ENCODE results near the gene ZNF555.

DNA sequence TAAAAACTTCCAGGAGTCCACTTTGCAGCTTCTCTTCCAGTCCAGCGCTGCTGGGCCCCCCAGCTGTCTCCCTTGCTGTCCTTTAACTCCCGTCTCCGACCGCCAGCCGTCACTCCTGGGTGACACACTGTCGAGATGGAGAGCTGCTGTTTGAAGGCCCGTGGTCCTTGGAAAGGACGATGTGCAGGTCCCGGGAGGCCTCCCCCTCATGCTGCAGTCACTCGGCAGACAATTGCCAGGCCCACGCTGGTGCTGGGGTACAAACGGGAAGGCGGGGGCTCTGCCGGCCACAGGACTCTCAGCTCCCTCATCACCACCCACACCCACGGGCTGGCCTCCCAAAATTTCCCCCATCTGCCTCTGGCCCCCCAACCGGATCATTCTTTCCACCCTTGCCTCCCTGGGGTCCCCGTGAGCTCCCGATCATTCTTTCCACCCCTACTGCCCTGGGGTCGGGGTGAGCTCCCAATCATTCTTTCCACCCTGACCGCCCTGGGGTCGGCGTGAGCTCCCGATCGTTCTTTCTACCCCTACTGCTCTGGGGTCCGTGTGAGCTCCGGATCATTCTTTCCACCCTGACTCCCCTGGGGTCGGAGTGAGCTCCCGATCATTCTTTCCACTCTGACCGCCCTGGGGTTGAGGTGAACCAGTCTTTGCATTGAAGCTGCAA is 37.7 kb upstream of the ZNF555 start:
- no peak for TF ChIP-seq EP300 (IDR thresholded peaks at IDR 0.05)
- no peak for TF ChIP-seq CTCF (IDR thresholded peaks at IDR 0.05)
- TF ChIP-seq POLR2A (IDR thresholded peaks at IDR 0.05), result no peak
